ENCODE results near the gene CDHR3.

- TF ChIP-seq CTCF (IDR thresholded peaks at IDR 0.05) (peak; percentile 96), POLR2A (IDR thresholded peaks at IDR 0.05; ENCODE audit: low read length) (no peak), ELK1 (IDR thresholded peaks at IDR 0.05; ENCODE audit: low read depth, low read length) (no peak)
- TF ChIP-seq, protein P1, sequence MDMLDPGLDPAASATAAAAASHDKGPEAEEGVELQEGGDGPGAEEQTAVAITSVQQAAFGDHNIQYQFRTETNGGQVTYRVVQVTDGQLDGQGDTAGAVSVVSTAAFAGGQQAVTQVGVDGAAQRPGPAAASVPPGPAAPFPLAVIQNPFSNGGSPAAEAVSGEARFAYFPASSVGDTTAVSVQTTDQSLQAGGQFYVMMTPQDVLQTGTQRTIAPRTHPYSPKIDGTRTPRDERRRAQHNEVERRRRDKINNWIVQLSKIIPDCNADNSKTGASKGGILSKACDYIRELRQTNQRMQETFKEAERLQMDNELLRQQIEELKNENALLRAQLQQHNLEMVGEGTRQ (IDR thresholded peaks at IDR 0.05), result peak; percentile 60; the same call in 1 of the 2 replicates
- TF ChIP-seq, protein P2, sequence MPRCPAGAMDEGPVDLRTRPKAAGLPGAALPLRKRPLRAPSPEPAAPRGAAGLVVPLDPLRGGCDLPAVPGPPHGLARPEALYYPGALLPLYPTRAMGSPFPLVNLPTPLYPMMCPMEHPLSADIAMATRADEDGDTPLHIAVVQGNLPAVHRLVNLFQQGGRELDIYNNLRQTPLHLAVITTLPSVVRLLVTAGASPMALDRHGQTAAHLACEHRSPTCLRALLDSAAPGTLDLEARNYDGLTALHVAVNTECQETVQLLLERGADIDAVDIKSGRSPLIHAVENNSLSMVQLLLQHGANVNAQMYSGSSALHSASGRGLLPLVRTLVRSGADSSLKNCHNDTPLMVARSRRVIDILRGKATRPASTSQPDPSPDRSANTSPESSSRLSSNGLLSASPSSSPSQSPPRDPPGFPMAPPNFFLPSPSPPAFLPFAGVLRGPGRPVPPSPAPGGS (IDR thresholded peaks at IDR 0.05), result no peak
Measured at GRCh38 chr7:106009503-106010226, 46.6 kb downstream of the CDHR3 start.
